A549 (cell line): ENCODE data around the gene DNAH7. TPM values are rescaled to one million over a fixed set of nuclear protein-coding genes. Genes with fewer than 3 reads are reported as not detected.

ENCODE experiments used
- ATAC-seq, 2 experiments: fragments of 200-7000 bp in 1 of 2; fragments of >200 bp in 1 of 2; cut with Nextera tagmentation in 1 of 2; cut with Tn5 transposase in 1 of 2; 3 replicates each; pipeline versions ENCODE4 v1.8.0 to v1.9.1; 2018 to 2020; ENCODE audit warnings: mild to moderate bottlenecking in 1 of 2, moderate library complexity in 1 of 2
- CTCF ChIA-PET: fragments of 300-600 bp; sonication (Branson Sonifier 250); formaldehyde crosslinking; extraction: SDS; loops from one replicate; lab custom pipeline; 2021; ENCODE audit warnings: antibody characterized with exemption, inconsistent platforms; lab: Yijun Ruan, JAX
- POLR2A ChIA-PET: fragments of 350-600 bp; formaldehyde crosslinking; extraction: SDS; loops from one replicate; lab custom pipeline; 2021; ENCODE audit warnings: antibody characterized with exemption, inconsistent platforms; lab: Yijun Ruan, JAX
- DNase-seq, 2 experiments: peaks; one replicate each; pipeline versions ENCODE4 v3.0.0 to v3.0.0-alpha.2; 2011 to 2016; ENCODE audit warnings: low read depth in 1 of 2, low spot score in 1 of 2
- FAIRE-seq: peaks from 2 replicates; lab custom pipeline; 2011; peaks lifted over from hg19 to GRCh38; lab: Jason Lieb, UNC
- H3K27ac ChIP-seq, 2 experiments: fragments of >200 bp; sonication (Bioruptor Twin); formaldehyde crosslinking; 3 replicates each; pipeline ENCODE4 v1.5.1; 2016 to 2017
- H3K4me1 ChIP-seq: fragments of >200 bp; sonication (Bioruptor Twin); formaldehyde crosslinking; 3 replicates; pipeline ENCODE4 v1.6.1; 2016
- H3K4me2 ChIP-seq: fragments of >200 bp; sonication (Bioruptor Twin); formaldehyde crosslinking; 3 replicates; pipeline ENCODE4 v1.6.1; 2016
- H3K4me3 ChIP-seq: fragments of >200 bp; sonication (Bioruptor Twin); formaldehyde crosslinking; 3 replicates; pipeline ENCODE4 v1.5.1; 2016
- H3K9me3 ChIP-seq: fragments of >200 bp; sonication (Bioruptor Twin); formaldehyde crosslinking; 3 replicates; pipeline ENCODE4 v1.6.1; 2016
- BHLHE40 ChIP-seq: IDR thresholded peaks from 2 replicates; pipeline ENCODE4 v1.6.1; 2012; ENCODE audit warnings: low read depth, low read length, inconsistent platforms
- CBX8 ChIP-seq: fragments of 200-600 bp; sonication (generic); IDR thresholded peaks from 2 replicates; pipeline ENCODE4 v1.6.1; 2016
- CEBPB ChIP-seq, 2 experiments: fragments of >200 bp in 1 of 2; sonication (Bioruptor Twin) in 1 of 2; formaldehyde crosslinking in 1 of 2; IDR thresholded peaks; 2 replicates each; pipeline ENCODE4 v1.6.1; 2012 to 2016
- CHD2 ChIP-seq: fragments of 150-350 bp; IDR thresholded peaks from 2 replicates; pipeline ENCODE4 v1.6.1; 2014; ENCODE audit warnings: low read length; ENCODE audit not compliant: partially characterized antibody
- CHD4 ChIP-seq: fragments of 200-600 bp; sonication (generic); IDR thresholded peaks from 2 replicates; pipeline ENCODE4 v1.6.1; 2016; ENCODE audit warnings: antibody characterized with exemption, mild to moderate bottlenecking, borderline replicate concordance
- FOSL2 ChIP-seq, 2 experiments: fragments of 450-650 bp in 1 of 2; fragments of >200 bp in 1 of 2; sonication (Bioruptor Twin) in 1 of 2; formaldehyde crosslinking; IDR thresholded peaks; 2 replicates each; pipeline versions ENCODE4 v1.5.0 to v1.6.1; 2016 to 2020; ENCODE audit warnings: mild to moderate bottlenecking in 1 of 2, moderate library complexity in 1 of 2
- HOXA7 ChIP-seq: fragments of 250-450 bp; sonication (Bioruptor Pico); IDR thresholded peaks from 2 replicates; pipeline ENCODE4 v1.5.0; 2020; ENCODE audit warnings: mild to moderate bottlenecking, moderate library complexity
- HOXB5 ChIP-seq: fragments of 250-450 bp; sonication (Bioruptor Pico); IDR thresholded peaks from 2 replicates; pipeline ENCODE4 v1.5.0; 2020; ENCODE audit warnings: mild to moderate bottlenecking, moderate library complexity
- JUN ChIP-seq, 2 experiments: fragments of >200 bp; sonication (Bioruptor Twin); formaldehyde crosslinking; IDR thresholded peaks; 2 replicates in 1 of 2; 3 replicates in 1 of 2; pipeline ENCODE4 v1.6.1; 2016 to 2017
- JUNB ChIP-seq: fragments of >200 bp; sonication (Bioruptor Twin); formaldehyde crosslinking; IDR thresholded peaks from 2 replicates; pipeline ENCODE4 v1.6.1; 2016
- KDM1A ChIP-seq: fragments of 200-600 bp; sonication (generic); IDR thresholded peaks from 2 replicates; pipeline ENCODE4 v1.6.1; 2016; ENCODE audit warnings: low read depth, mild to moderate bottlenecking
- KDM5A ChIP-seq: fragments of 200-600 bp; sonication (generic); IDR thresholded peaks from 2 replicates; pipeline ENCODE4 v1.6.1; 2016; ENCODE audit warnings: antibody characterized with exemption, mild to moderate bottlenecking
- MYC ChIP-seq: IDR thresholded peaks from 2 replicates; pipeline ENCODE4 v1.6.1; 2012; ENCODE audit warnings: mild to moderate bottlenecking, inconsistent platforms, low read length, improper control_type of control experiment, borderline replicate concordance
- NPAS2 ChIP-seq: fragments of 250-450 bp; sonication (Bioruptor Pico); IDR thresholded peaks from 2 replicates; pipeline ENCODE4 v1.8.0; 2022; ENCODE audit warnings: mild to moderate bottlenecking, moderate library complexity, borderline replicate concordance
- POLR2AphosphoS2 ChIP-seq: conservative IDR thresholded peaks from 2 replicates; pipeline ENCODE4 v1.6.1; 2012; ENCODE audit warnings: low read length, improper control_type of control experiment, inconsistent platforms
- RARB ChIP-seq: fragments of 250-450 bp; sonication (Bioruptor Pico); IDR thresholded peaks from 2 replicates; pipeline ENCODE4 v1.8.0; 2021; ENCODE audit warnings: mild to moderate bottlenecking, moderate library complexity
- RNF2 ChIP-seq: fragments of 200-600 bp; sonication (generic); IDR thresholded peaks from 2 replicates; pipeline ENCODE4 v1.6.1; 2016; ENCODE audit warnings: low read depth, mild to moderate bottlenecking, antibody characterized with exemption, moderate library complexity, borderline replicate concordance
- SMC3 ChIP-seq: fragments of >200 bp; sonication (Bioruptor Twin); formaldehyde crosslinking; IDR thresholded peaks from 3 replicates; pipeline ENCODE4 v1.6.1; 2018; ENCODE audit warnings: inconsistent platforms
- ZFP36 ChIP-seq: fragments of 450-650 bp; IDR thresholded peaks from 2 replicates; pipeline ENCODE4 v1.6.1; 2014; ENCODE audit warnings: borderline replicate concordance; ENCODE audit not compliant: partially characterized antibody
- WGBS: methylation state at CpG from one replicate; pipeline ENCODE4 v1.1.6; 2017; ENCODE audit errors: missing lambda C conversion rate; 5-methylcytosine and 5-hydroxymethylcytosine counted together
- polyA plus RNA-seq, 4 experiments: library from polyadenylated mRNA; depleted of rRNA in 3 of 4; stranded (reverse); fragments of >200 nt; fragmentation: RNase III in 1 of 4; extraction: RNeasy Plus Mini Kit Qiagen cat#74134 plus additional on column Dnase treatment in 1 of 4; gene quantifications; 2 replicates in 3 of 4; 3 replicates in 1 of 4; pipeline ENCODE4 v1.2.3, GENCODE V29; 2011 to 2017
- TF ChIP-seq, protein P1 (sequence below): IDR thresholded peaks from 2 replicates; pipeline ENCODE4 v1.6.1; 2012
- TF ChIP-seq, protein P2 (sequence below): IDR thresholded peaks from 2 replicates; pipeline ENCODE4 v1.6.1; 2012
- TF ChIP-seq, protein P3 (sequence below): fragments of 150-350 bp; IDR thresholded peaks from 2 replicates; pipeline ENCODE4 v1.6.1; 2014; ENCODE audit warnings: low read depth, mild to moderate bottlenecking, low read length
- TF ChIP-seq, protein P4 (sequence below): fragments of 200-600 bp; sonication (generic); IDR thresholded peaks from 2 replicates; pipeline ENCODE4 v1.6.1; 2016; ENCODE audit warnings: antibody characterized with exemption, mild to moderate bottlenecking, moderate library complexity
- TF ChIP-seq, protein P5 (sequence below): IDR thresholded peaks from 2 replicates; pipeline ENCODE4 v1.6.1; 2012; ENCODE audit warnings: low read depth, borderline replicate concordance
- TF ChIP-seq, protein P6 (sequence below): fragments of >200 bp; sonication (Bioruptor Twin); formaldehyde crosslinking; IDR thresholded peaks from 3 replicates; pipeline ENCODE4 v1.6.1; 2016
- TF ChIP-seq, protein P7 (sequence below): fragments of >200 bp; sonication (Bioruptor Twin); formaldehyde crosslinking; IDR thresholded peaks from 3 replicates; pipeline ENCODE4 v1.5.1; 2016

DNAH7 gene
- polyA plus RNA-seq, 2 of the 4 experiments (the other 2 are of a cell fraction) = 0.43 to 1.5 TPM

DNA sequence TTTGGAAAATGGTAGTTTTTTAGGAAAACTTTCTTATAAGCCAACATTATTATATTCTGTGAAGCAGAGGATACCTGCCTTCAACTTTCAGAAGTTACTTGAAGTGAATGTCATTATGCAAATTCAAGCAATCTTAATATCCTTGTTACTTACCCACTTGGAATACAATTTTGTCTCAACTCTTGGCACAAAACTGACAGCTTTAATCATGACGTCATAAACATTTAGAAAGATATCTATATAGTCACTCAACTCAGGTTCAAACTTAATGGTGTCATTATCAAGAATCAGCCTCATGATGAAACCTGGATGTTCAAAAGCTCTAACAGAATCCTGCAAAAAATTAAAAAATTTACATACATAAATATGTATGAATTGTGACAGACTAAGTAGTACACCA, 68.1 kb downstream of the DNAH7 start:
- H3K27ac ChIP-seq = no peak overlapping the region
- CTCF ChIA-PET = no interaction called here
- no peak for DNase-seq
- no peaks in the 10 kb centered on the region for H3K9me3 ChIP-seq
- no peak for TF ChIP-seq FOSL2 (IDR thresholded peaks at IDR 0.05)
- TF ChIP-seq FOSL2 (CRISPR knock-in tag; IDR thresholded peaks at IDR 0.05) = no peak
- TF ChIP-seq, protein P1, sequence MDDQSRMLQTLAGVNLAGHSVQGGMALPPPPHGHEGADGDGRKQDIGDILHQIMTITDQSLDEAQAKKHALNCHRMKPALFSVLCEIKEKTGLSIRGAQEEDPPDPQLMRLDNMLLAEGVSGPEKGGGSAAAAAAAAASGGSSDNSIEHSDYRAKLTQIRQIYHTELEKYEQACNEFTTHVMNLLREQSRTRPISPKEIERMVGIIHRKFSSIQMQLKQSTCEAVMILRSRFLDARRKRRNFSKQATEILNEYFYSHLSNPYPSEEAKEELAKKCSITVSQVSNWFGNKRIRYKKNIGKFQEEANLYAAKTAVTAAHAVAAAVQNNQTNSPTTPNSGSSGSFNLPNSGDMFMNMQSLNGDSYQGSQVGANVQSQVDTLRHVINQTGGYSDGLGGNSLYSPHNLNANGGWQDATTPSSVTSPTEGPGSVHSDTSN = no peak
- no peak for TF ChIP-seq SMC3
- TF ChIP-seq CBX8 = no peak
- TF ChIP-seq, protein P2, sequence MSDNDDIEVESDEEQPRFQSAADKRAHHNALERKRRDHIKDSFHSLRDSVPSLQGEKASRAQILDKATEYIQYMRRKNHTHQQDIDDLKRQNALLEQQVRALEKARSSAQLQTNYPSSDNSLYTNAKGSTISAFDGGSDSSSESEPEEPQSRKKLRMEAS = no peak
- TF ChIP-seq HOXB5 (CRISPR knock-in tag) = no peak
- TF ChIP-seq JUNB = no peak
- TF ChIP-seq NPAS2 (CRISPR knock-in tag) = no peak
- no peak for TF ChIP-seq CHD2
- TF ChIP-seq, protein P3, sequence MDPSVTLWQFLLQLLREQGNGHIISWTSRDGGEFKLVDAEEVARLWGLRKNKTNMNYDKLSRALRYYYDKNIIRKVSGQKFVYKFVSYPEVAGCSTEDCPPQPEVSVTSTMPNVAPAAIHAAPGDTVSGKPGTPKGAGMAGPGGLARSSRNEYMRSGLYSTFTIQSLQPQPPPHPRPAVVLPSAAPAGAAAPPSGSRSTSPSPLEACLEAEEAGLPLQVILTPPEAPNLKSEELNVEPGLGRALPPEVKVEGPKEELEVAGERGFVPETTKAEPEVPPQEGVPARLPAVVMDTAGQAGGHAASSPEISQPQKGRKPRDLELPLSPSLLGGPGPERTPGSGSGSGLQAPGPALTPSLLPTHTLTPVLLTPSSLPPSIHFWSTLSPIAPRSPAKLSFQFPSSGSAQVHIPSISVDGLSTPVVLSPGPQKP = no peak
- no peak for TF ChIP-seq ZFP36
- no peak for TF ChIP-seq CEBPB (IDR thresholded peaks at IDR 0.05)
- TF ChIP-seq MYC = no peak
- no peak for TF ChIP-seq CHD4
- TF ChIP-seq BHLHE40 = no peak
- no peak for TF ChIP-seq JUN (IDR thresholded peaks at IDR 0.05)
- no peak overlapping the region for H3K4me2 ChIP-seq
- no peak overlapping the region for H3K4me3 ChIP-seq
- no peak for FAIRE-seq
- WGBS = 81% methylated on average over 1 of the region's 1 CpG
- no peak for ATAC-seq
- H3K4me1 ChIP-seq = no peaks in the 10 kb centered on the region
- POLR2A ChIA-PET = no interaction called here

DNA sequence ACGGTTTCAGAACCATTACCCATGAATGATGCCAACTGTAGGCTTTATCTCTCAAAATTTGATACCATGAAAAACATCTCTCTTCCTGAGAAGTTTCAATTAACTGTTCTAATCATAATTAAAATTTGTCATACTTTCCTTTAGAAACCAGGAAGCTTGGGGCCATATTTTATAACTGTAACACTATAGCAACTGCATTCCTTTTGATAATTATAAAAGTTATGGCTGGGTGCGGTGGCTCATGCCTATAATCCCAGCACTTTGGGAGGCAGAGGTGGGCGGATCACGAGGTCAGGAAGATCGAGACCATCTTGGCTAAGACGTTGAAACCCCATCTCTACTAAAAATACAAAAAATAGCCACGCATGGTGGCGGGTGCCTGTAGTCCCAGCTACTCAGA, 70.6 kb downstream of the DNAH7 start:
- CTCF ChIA-PET = interaction anchor here (0.8 kb wide), 1 partner anchor 281 kb away, joined by 3 read pairs; no protein-coding TSS in a partner anchor
- 62% methylated on average over 8 of the region's 8 CpGs for WGBS
- no peak for TF ChIP-seq RARB
- no peak for TF ChIP-seq MYC
- no peak for TF ChIP-seq KDM5A
- TF ChIP-seq, protein P4, sequence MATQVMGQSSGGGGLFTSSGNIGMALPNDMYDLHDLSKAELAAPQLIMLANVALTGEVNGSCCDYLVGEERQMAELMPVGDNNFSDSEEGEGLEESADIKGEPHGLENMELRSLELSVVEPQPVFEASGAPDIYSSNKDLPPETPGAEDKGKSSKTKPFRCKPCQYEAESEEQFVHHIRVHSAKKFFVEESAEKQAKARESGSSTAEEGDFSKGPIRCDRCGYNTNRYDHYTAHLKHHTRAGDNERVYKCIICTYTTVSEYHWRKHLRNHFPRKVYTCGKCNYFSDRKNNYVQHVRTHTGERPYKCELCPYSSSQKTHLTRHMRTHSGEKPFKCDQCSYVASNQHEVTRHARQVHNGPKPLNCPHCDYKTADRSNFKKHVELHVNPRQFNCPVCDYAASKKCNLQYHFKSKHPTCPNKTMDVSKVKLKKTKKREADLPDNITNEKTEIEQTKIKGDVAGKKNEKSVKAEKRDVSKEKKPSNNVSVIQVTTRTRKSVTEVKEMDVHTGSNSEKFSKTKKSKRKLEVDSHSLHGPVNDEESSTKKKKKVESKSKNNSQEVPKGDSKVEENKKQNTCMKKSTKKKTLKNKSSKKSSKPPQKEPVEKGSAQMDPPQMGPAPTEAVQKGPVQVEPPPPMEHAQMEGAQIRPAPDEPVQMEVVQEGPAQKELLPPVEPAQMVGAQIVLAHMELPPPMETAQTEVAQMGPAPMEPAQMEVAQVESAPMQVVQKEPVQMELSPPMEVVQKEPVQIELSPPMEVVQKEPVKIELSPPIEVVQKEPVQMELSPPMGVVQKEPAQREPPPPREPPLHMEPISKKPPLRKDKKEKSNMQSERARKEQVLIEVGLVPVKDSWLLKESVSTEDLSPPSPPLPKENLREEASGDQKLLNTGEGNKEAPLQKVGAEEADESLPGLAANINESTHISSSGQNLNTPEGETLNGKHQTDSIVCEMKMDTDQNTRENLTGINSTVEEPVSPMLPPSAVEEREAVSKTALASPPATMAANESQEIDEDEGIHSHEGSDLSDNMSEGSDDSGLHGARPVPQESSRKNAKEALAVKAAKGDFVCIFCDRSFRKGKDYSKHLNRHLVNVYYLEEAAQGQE = no peak
- no peak for TF ChIP-seq POLR2AphosphoS2
- TF ChIP-seq, protein P3 = no peak
- no peak for TF ChIP-seq RNF2
- TF ChIP-seq, protein P5, sequence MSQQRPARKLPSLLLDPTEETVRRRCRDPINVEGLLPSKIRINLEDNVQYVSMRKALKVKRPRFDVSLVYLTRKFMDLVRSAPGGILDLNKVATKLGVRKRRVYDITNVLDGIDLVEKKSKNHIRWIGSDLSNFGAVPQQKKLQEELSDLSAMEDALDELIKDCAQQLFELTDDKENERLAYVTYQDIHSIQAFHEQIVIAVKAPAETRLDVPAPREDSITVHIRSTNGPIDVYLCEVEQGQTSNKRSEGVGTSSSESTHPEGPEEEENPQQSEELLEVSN = no peak
- TF ChIP-seq, protein P6, sequence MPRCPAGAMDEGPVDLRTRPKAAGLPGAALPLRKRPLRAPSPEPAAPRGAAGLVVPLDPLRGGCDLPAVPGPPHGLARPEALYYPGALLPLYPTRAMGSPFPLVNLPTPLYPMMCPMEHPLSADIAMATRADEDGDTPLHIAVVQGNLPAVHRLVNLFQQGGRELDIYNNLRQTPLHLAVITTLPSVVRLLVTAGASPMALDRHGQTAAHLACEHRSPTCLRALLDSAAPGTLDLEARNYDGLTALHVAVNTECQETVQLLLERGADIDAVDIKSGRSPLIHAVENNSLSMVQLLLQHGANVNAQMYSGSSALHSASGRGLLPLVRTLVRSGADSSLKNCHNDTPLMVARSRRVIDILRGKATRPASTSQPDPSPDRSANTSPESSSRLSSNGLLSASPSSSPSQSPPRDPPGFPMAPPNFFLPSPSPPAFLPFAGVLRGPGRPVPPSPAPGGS = no peak
- TF ChIP-seq HOXA7 (CRISPR knock-in tag) = no peak
- no peak for TF ChIP-seq KDM1A
- no peak for TF ChIP-seq CHD2
- TF ChIP-seq, protein P7, sequence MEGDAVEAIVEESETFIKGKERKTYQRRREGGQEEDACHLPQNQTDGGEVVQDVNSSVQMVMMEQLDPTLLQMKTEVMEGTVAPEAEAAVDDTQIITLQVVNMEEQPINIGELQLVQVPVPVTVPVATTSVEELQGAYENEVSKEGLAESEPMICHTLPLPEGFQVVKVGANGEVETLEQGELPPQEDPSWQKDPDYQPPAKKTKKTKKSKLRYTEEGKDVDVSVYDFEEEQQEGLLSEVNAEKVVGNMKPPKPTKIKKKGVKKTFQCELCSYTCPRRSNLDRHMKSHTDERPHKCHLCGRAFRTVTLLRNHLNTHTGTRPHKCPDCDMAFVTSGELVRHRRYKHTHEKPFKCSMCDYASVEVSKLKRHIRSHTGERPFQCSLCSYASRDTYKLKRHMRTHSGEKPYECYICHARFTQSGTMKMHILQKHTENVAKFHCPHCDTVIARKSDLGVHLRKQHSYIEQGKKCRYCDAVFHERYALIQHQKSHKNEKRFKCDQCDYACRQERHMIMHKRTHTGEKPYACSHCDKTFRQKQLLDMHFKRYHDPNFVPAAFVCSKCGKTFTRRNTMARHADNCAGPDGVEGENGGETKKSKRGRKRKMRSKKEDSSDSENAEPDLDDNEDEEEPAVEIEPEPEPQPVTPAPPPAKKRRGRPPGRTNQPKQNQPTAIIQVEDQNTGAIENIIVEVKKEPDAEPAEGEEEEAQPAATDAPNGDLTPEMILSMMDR = no peak
- TF ChIP-seq NPAS2 (CRISPR knock-in tag) = no peak
- TF ChIP-seq, all 56 proteins: peak for 0

More for the DNA sequence above, 70.6 kb downstream of the DNAH7 start:
- no peak overlapping the region for H3K27ac ChIP-seq
- H3K4me1 ChIP-seq = no peaks in the 10 kb centered on the region
- DNase-seq (no peak), FAIRE-seq (no peak), ATAC-seq (no peak)
- H3K4me2 ChIP-seq = no peak overlapping the region
- POLR2A ChIA-PET = no interaction called here
- H3K9me3 ChIP-seq = no peaks in the 10 kb centered on the region
- H3K4me3 ChIP-seq = no peak overlapping the region
